Fibroblast of gingiva (primary cell): ENCODE results near the gene RBMX2.
"Not testable (repeated sequence)": the region's sequence is repeated elsewhere in the genome, so short reads cannot be mapped to it uniquely, and the experiment has no call there.

ENCODE experiments used
- DNase-seq: peaks from one replicate; pipeline ENCODE4 v3.0.0-alpha.2; 2011; ENCODE audit warnings: low read depth

RBMX2 gene

GRCh38 chrX:130401415-130402207 lies at the start of gene RBMX2:
TSS of gene RBMX2 (plus strand) at chrX:130401987. CDS start at chrX:130402033, 46 bp downstream.
- DNase-seq: peak; percentile 70

GRCh38 chrX:130352050-130352449 lies 49.7 kb upstream of the RBMX2 start:
- DNase-seq: not testable (repeated sequence)

GRCh38 chrX:130376077-130376476 lies 25.7 kb upstream of the RBMX2 start:
- DNase-seq: no peak

GRCh38 chrX:130378024-130378669 lies 23.6 kb upstream of the RBMX2 start:
- DNase-seq: no peak

- no peak for DNase-seq
Observed at GRCh38 chrX:130385520-130385919, 16.3 kb upstream of the RBMX2 start, which contains the start of gene GPR119. TSS of gene GPR119 (minus strand) at chrX:130385674. CDS start at chrX:130385447, 227 bp downstream.

- DNase-seq: no peak
Observed at GRCh38 chrX:130386408-130386808, 15.4 kb upstream of the RBMX2 start.

- peak; percentile 51 for DNase-seq
Observed at GRCh38 chrX:130393451-130394074, 8.2 kb upstream of the RBMX2 start.

- no peak for DNase-seq
Observed at GRCh38 chrX:130395341-130395740, 6.4 kb upstream of the RBMX2 start.

- DNase-seq: no peak
Observed at GRCh38 chrX:130402208-130402684, 459 bp downstream of the RBMX2 start.

GRCh38 chrX:130413415-130413814 lies 11.6 kb downstream of the RBMX2 start:
- peak; percentile 58 for DNase-seq

GRCh38 chrX:130414800-130415199 lies 13.0 kb downstream of the RBMX2 start:
- DNase-seq: no peak

- no peak for DNase-seq
Observed at GRCh38 chrX:130415201-130415600, 13.4 kb downstream of the RBMX2 start.

GRCh38 chrX:130416785-130417184 lies 15.0 kb downstream of the RBMX2 start:
- no peak for DNase-seq

- DNase-seq: no peak
Observed at GRCh38 chrX:130418066-130418465, 16.3 kb downstream of the RBMX2 start.

GRCh38 chrX:130418740-130419139 lies 17.0 kb downstream of the RBMX2 start:
- no peak for DNase-seq

- DNase-seq: peak; percentile 0
Observed at GRCh38 chrX:130419263-130419662, 17.5 kb downstream of the RBMX2 start.

- no peak for DNase-seq
Observed at GRCh38 chrX:130426531-130426930, 24.7 kb downstream of the RBMX2 start.

GRCh38 chrX:130429236-130429635 lies 27.4 kb downstream of the RBMX2 start:
- not testable (repeated sequence) for DNase-seq

GRCh38 chrX:130435937-130436336 lies 34.1 kb downstream of the RBMX2 start:
- DNase-seq: no peak

GRCh38 chrX:130437996-130438395 lies 36.2 kb downstream of the RBMX2 start:
- DNase-seq: not testable (repeated sequence)

- DNase-seq: no peak
Observed at GRCh38 chrX:130443875-130444274, 42.1 kb downstream of the RBMX2 start.

GRCh38 chrX:130444641-130445336 lies 43.0 kb downstream of the RBMX2 start:
- DNase-seq: no peak
